GM12878 (cell line): ENCODE measurements around the gene PUS7L.

Experiments used
- BHLHE40 ChIP-seq, 2 experiments: fragments of 450-650 bp in 1 of 2; IDR thresholded peaks; 2 replicates each; pipeline ENCODE4 v1.6.1; 2011 to 2017; ENCODE audit warnings: low read depth in 2 of 2, borderline replicate concordance in 1 of 2, improper control_type of control experiment in 1 of 2, low read length in 1 of 2, mild to moderate bottlenecking in 1 of 2
- CBFB ChIP-seq: IDR thresholded peaks from 2 replicates; pipeline ENCODE4 v1.6.1; 2016; ENCODE audit warnings: antibody characterized with exemption, low read depth
- CEBPB ChIP-seq, 2 experiments: fragments of 150-350 bp in 1 of 2; IDR thresholded peaks; 2 replicates each; pipeline ENCODE4 v1.6.1; 2012 to 2014; ENCODE audit warnings: low read depth in 2 of 2, low read length in 2 of 2, borderline replicate concordance in 1 of 2, inconsistent platforms in 1 of 2
- CTCF ChIP-seq, 3 experiments: IDR thresholded peaks in 2 of 3; conservative IDR thresholded peaks in 1 of 3; 2 replicates each; pipeline ENCODE4 v1.5.1; 2011; ENCODE audit warnings: low read depth in 3 of 3, low read length in 3 of 3, mild to moderate bottlenecking in 3 of 3, control low read depth in 2 of 3, moderate library complexity in 2 of 3, inconsistent platforms in 1 of 3, mixed read lengths in 1 of 3; ENCODE audit not compliant: control insufficient read depth in 2 of 3, insufficient read depth in 1 of 3; ENCODE audit errors: extremely low read depth in 1 of 3
- IRF3 ChIP-seq: fragments of 450-650 bp; IDR thresholded peaks from 2 replicates; pipeline ENCODE4 v1.6.1; 2014; ENCODE audit warnings: mild to moderate bottlenecking
- SIX5 ChIP-seq: IDR thresholded peaks from 2 replicates; pipeline ENCODE4 v1.6.1; 2011; ENCODE audit warnings: mild to moderate bottlenecking, low read depth, low read length, moderate library complexity; ENCODE audit not compliant: severe bottlenecking
- SP1 ChIP-seq: IDR thresholded peaks from one replicate; pipeline ENCODE4 v1.6.1; 2011; ENCODE audit warnings: low read depth, low read length
- USF1 ChIP-seq: IDR thresholded peaks from 2 replicates; pipeline ENCODE4 v1.6.1; 2011; ENCODE audit warnings: borderline replicate concordance, low read depth, mild to moderate bottlenecking, moderate library complexity, mixed read lengths, low read length; ENCODE audit not compliant: insufficient read depth; ENCODE audit errors: extremely low read length
- ZZZ3 ChIP-seq: IDR thresholded peaks from 2 replicates; pipeline ENCODE4 v1.6.1; 2011; ENCODE audit warnings: low read depth; ENCODE audit not compliant: control insufficient read depth, insufficient read length
- TF ChIP-seq, protein P1 (sequence below): IDR thresholded peaks from 2 replicates; pipeline ENCODE4 v1.6.1; 2012; ENCODE audit warnings: low read depth, low read length, improper control_type of control experiment
- TF ChIP-seq, protein P2 (sequence below): fragments of 450-650 bp; IDR thresholded peaks from 2 replicates; pipeline ENCODE4 v1.6.1; 2017; ENCODE audit warnings: mild to moderate bottlenecking, low read depth, inconsistent platforms; ENCODE audit not compliant: poor library complexity, severe bottlenecking

DNA sequence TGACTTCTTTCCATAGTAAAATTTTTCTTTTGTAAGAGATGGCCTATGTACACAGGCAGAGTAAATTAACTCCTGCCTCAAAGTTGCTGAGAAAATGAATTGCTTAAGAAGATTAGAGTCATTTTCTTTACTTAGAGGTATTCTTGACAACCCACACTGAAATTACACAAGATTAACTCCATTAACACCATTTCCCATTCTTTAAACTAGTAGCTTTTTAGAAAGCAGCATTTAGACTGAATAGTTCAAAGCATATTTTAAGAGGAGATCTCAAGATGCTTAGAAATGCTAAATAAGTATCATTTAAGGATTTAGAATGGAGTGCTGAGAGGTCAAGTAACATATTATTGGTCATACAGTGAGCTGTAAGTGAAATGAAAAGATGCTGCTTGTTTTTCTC, 35.5 kb downstream of the PUS7L start:
- TF ChIP-seq, protein P1, sequence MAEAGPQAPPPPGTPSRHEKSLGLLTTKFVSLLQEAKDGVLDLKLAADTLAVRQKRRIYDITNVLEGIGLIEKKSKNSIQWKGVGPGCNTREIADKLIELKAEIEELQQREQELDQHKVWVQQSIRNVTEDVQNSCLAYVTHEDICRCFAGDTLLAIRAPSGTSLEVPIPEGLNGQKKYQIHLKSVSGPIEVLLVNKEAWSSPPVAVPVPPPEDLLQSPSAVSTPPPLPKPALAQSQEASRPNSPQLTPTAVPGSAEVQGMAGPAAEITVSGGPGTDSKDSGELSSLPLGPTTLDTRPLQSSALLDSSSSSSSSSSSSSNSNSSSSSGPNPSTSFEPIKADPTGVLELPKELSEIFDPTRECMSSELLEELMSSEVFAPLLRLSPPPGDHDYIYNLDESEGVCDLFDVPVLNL, result no peak
- TF ChIP-seq CBFB (no peak), ZZZ3 (no peak), USF1 (no peak), CEBPB (IDR thresholded peaks at IDR 0.05; ENCODE audit: borderline replicate concordance in 1 of 2, low read depth in 2 of 2, low read length in 2 of 2) (no peak), SP1 (no peak), SIX5 (no peak), IRF3 (no peak), CTCF (IDR thresholded peaks at IDR 0.05 in 2 of 3, conservative IDR thresholded peaks at IDR 0.05 in 1 of 3; ENCODE audit: control insufficient read depth in 2 of 3, extremely low read depth in 1 of 3, insufficient read depth in 1 of 3, low read depth in 3 of 3, low read length in 3 of 3) (no peak), BHLHE40 (IDR thresholded peaks at IDR 0.05; ENCODE audit: borderline replicate concordance in 1 of 2, low read depth in 2 of 2, low read length in 1 of 2) (no peak)
- TF ChIP-seq, protein P2, sequence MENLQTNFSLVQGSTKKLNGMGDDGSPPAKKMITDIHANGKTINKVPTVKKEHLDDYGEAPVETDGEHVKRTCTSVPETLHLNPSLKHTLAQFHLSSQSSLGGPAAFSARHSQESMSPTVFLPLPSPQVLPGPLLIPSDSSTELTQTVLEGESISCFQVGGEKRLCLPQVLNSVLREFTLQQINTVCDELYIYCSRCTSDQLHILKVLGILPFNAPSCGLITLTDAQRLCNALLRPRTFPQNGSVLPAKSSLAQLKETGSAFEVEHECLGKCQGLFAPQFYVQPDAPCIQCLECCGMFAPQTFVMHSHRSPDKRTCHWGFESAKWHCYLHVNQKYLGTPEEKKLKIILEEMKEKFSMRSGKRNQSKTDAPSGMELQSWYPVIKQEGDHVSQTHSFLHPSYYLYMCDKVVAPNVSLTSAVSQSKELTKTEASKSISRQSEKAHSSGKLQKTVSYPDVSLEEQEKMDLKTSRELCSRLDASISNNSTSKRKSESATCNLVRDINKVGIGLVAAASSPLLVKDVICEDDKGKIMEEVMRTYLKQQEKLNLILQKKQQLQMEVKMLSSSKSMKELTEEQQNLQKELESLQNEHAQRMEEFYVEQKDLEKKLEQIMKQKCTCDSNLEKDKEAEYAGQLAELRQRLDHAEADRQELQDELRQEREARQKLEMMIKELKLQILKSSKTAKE, result no peak
